GM08714 (cell line): ENCODE measurements around the gene GUCA1C.

Experiments used
- H3K4me3 ChIP-seq: fragments of 200-500 bp; sonication (Bioruptor generic); 2 replicates; pipeline ENCODE4 v1.5.1; 2014; ENCODE audit warnings: mild to moderate bottlenecking, low read length, inconsistent platforms
- ZNF274 ChIP-seq: IDR thresholded peaks from 2 replicates; pipeline ENCODE4 v1.6.1; 2012; ENCODE audit warnings: mild to moderate bottlenecking, low read depth, low read length

Gene GUCA1C

GRCh38 chr3:108883373-108883772 lies 70.3 kb downstream of the GUCA1C start:
- no peak overlapping the region for H3K4me3 ChIP-seq
- no peak for TF ChIP-seq ZNF274

GRCh38 chr3:108882762-108883161 lies 70.9 kb downstream of the GUCA1C start:
- H3K4me3 ChIP-seq: no peak overlapping the region
- no peak for TF ChIP-seq ZNF274

- TF ChIP-seq ZNF274: no peak
- no peak overlapping the region for H3K4me3 ChIP-seq
Observed at GRCh38 chr3:108879915-108880314, 73.8 kb downstream of the GUCA1C start.

DNA sequence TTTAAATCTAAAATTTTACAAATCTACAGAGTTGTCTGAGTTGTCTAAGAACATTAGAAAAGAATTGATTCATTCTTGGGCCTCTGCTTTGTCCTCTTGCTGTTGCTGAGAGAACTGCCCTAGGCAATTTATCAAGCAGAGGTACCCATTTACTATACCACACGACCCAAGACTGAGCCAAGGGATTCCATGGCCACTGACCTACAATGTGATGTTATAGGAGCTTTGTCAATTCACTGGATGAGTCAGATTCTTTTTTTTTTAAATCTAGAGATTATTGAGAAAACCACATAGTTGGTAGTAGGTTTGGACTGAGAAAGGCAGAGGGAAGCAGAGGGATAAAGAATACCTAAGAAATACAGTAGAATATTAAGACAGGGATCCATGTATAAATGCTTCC lies 75.8 kb downstream of the GUCA1C start:
- no peak for TF ChIP-seq ZNF274
- H3K4me3 ChIP-seq: no peak overlapping the region

DNA sequence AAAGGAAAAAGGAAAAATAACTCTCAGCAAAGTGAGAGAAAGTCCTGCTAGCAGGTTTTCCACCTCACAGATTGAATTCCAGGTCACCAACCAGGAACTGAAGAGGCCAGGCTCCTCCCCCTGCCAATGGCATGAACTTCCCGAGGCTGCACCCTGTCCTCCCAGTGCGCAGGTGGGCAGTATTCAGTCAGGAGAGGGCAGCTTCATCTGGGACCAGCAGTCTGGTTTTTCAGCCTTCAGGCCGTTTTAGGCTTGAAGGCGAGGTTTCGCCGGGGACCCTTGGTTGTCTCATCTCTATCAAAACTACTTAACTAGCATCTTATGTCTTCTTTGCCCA lies 89.9 kb downstream of the GUCA1C start:
- H3K4me3 ChIP-seq: no peak overlapping the region
- no peak for TF ChIP-seq ZNF274

- H3K4me3 ChIP-seq: no peak overlapping the region
- no peak for TF ChIP-seq ZNF274
Observed at GRCh38 chr3:108862865-108863798, 90.5 kb downstream of the GUCA1C start.

DNA sequence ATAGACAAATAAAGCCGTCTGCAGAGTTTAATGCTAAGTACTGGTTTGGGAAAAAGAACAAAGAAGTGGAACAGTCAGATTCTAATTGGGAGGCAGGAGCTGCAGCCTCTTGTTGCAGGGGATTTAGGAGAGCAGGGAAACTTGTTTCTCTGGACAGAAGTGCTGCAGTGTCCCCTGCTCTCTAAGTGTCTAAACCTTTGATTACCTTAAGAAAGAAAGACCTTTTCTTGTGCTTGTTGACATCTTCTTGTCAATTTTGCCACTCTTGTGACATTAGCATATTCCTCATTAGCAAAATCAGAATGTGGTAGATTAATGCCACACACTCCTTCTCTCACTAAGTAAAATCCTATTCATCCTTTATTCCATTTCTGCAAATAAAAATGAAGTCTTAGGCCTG lies 92.3 kb downstream of the GUCA1C start:
- no peak overlapping the region; the same call in 1 of the 2 replicates for H3K4me3 ChIP-seq
- no peak for TF ChIP-seq ZNF274
